Gastroesophageal sphincter (tissue), 3 donors: ENCODE measurements around the gene PLA2G2F.

Source experiments
- CTCF ChIP-seq, 4 experiments: fragments of 200-600 bp in 2 of 4; fragments of 450-650 bp in 2 of 4; sonication (generic) in 1 of 4; IDR thresholded peaks; one replicate each; pipeline ENCODE4 v1.5.1; 2017 to 2019; ENCODE audit warnings: antibody characterized with exemption in 4 of 4, mild to moderate bottlenecking in 2 of 4, moderate library complexity in 2 of 4
- EP300 ChIP-seq: sonication (generic); formaldehyde crosslinking; IDR thresholded peaks from one replicate; pipeline ENCODE4 v1.6.1; 2017; ENCODE audit warnings: antibody characterized with exemption, mild to moderate bottlenecking
- POLR2A ChIP-seq, 2 donors: fragments of 450-650 bp; IDR thresholded peaks; one replicate each; pipeline ENCODE4 v1.6.1; 2017; ENCODE audit warnings: antibody characterized with exemption in 2 of 2, mild to moderate bottlenecking in 2 of 2, moderate library complexity in 1 of 2
- POLR2AphosphoS5 ChIP-seq: sonication (generic); formaldehyde crosslinking; IDR thresholded peaks from one replicate; pipeline ENCODE4 v1.6.1; 2017; ENCODE audit warnings: antibody characterized with exemption

- no peak for TF ChIP-seq POLR2A (IDR thresholded peaks at IDR 0.05)
- TF ChIP-seq POLR2AphosphoS5: no peak
- no peak for TF ChIP-seq CTCF (IDR thresholded peaks at IDR 0.05)
- no peak for TF ChIP-seq EP300
Measured at GRCh38 chr1:20150326-20150705, 11.2 kb downstream of the PLA2G2F start.
